ENCODE data around the gene TOMM34.

GRCh38 chr20:44955270-44955669, 4.9 kb downstream of the TOMM34 start:
- TF ChIP-seq CTCF (IDR thresholded peaks at IDR 0.05) (no peak), EZH2 (IDR thresholded peaks at IDR 0.05) (no peak), EZH2phosphoT487 (IDR thresholded peaks at IDR 0.05) (no peak)
